T-helper 2 cell treated with Interferon-gamma antibody and Interleukin-4, amounts not matched to agents 100 ng/mL and 5 ng/mL, for 36 hours (primary cell): ENCODE data around the gene RNASE9. TPM values are rescaled to one million over a fixed set of nuclear protein-coding genes. Genes with fewer than 3 reads are reported as not detected.
"Not testable (repeated sequence)": the region's sequence is repeated elsewhere in the genome, so short reads cannot be mapped to it uniquely, and the experiment has no call there.

ENCODE experiments used
- intact Hi-C: fragments of 100-400 bp; cut with micrococcal nuclease; formaldehyde crosslinking; loops from one replicate; pipeline ENCODE4 v1.15.1; 2023
- total RNA-seq: library from RNA; stranded (reverse); gene quantifications from 2 replicates; pipeline ENCODE4 v1.2.3, GENCODE V29; 2022

The RNASE9 gene
- total RNA-seq, 1 donor from 2014 or later, result not detected

DNA sequence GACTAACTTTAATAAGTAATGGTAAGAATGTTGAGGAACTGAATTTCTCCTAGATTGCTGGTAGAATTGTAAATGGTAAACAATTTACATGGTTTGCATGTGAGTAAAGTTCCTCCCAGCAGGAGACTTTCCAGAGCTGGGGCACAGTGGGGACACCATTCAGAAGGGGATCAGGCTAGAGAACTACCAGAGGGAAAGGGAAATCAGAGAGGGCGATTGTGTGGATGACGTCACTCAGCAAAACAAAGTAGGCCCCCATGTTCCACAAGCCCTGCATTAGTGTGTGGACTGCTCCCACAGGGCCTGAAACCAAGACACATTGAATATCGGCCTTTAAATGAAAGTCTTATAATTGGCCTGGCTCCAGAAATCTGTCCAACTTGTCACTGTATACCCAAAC is 17.5 kb upstream of the RNASE9 start:
- intact Hi-C loops, result no loop called here

DNA sequence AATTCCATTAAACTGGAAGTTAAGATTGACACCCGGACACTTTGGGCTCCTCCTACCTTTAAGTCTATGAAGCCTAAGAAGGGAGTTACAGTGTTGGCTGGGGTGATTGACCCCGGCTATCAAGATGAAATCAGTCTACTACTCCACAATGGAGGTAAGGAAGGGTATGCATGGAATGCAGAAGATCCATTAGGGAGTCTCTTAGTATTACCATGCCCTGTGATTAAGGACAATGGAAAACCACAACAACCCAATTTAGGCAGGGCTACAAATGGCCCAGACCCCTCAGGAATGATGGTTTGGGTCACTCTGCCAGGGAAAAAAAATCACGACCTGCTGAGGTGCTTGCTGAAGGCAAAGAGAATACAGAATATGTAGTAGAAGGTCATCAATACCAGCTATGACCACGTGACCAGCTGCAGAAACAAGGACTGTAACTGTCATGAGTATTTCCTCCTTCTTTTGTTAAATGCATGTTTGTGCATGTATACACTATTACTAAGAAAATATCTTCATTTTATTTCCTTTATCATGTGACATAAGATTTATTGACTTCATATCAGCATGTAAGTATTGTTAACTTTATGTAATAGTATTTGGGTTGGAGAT is 11.6 kb upstream of the RNASE9 start:
- intact Hi-C loops, result not testable (repeated sequence)

DNA sequence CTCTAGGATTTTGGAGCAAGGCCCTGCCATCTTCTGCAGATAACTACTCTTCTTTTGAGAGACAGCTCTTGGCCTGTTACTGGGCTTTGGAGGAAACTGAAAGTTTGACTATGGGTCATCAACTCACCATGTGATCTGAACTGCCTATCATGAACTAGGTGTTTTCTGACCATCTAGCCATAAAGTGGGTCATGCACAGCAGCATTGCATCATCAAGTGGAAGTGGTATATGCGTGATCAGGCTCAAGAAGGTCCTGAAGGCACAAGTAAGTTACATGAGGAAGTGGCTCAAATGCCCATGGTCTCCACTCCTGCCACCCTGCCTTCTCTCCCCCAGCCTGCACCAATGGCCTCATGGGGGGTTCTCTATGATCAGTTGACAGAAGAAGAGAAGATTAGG is 9.9 kb upstream of the RNASE9 start:
- intact Hi-C loops, result not testable (repeated sequence)

GRCh38 chr14:20569865-20570264 is 9.0 kb upstream of the RNASE9 start:
- intact Hi-C loops, result not testable (repeated sequence)

- intact Hi-C loops, result no loop called here
These were observed 8.2 kb upstream of the RNASE9 start for GRCh38 chr14:20569066-20569465.

DNA sequence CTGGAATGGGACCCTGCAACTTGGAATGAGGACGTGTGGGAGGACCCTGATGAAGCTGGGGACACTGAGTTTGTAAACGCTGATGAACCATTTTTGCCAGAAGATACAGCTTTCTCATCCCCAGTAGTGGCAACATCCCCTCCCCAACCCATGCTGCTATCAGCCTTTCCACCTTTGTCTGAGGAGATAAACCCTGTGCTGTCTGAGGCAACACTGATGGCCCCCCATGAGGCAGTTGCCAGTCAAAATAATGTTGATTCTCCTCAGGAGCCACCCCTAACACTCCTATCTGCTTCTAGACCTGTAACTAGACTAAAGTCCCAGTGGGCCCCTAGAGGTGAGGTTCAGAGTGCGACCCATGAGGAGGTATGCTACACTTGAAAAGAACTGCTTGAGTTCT is 7.5 kb upstream of the RNASE9 start:
- intact Hi-C loops, result no loop called here

GRCh38 chr14:20567199-20567598 is 6.4 kb upstream of the RNASE9 start:
- intact Hi-C loops, result not testable (repeated sequence)

DNA sequence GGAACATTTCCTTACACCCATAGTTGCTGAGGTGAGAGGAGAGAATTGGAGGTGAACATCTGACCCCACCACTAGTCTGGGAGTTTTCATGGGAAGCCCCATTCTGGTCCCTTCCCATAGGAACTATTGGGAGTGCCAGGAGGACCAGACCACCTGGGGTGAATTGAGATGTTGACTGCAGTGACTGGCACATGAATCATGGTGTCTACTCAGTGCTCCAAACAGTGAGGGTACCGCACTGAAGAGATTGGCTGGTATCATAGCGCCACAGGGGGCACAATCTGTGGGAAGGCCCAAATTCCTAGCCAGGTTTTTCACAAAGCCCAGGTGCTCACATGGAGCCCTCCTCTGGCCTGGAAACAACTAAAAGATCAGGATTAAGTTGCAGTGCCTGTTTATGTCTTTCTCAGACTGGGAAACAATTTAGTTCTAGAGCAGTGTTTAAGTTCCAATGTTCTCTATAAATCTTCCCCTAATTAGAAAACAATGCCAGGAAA is 3.7 kb upstream of the RNASE9 start:
- intact Hi-C loops, result no loop called here

DNA sequence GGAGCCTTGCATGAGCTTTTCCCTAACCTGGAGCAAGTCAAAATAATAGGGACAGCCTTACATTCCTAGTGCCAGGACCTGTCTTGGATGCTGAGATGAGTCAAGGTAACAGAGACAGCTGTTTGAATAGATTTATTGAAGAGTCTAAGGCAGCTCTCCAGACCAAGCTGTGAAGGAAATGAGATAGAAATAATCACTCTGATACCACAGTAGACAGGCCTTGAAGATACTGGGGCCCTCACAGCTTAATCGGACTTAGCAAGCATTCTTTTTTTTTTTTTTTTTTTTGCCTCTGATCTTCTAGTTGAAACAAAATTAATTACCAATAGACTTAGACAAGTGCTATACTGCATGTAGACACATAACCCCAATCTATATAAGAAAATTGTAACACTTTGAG is 3.1 kb upstream of the RNASE9 start:
- intact Hi-C loops, result no loop called here

DNA sequence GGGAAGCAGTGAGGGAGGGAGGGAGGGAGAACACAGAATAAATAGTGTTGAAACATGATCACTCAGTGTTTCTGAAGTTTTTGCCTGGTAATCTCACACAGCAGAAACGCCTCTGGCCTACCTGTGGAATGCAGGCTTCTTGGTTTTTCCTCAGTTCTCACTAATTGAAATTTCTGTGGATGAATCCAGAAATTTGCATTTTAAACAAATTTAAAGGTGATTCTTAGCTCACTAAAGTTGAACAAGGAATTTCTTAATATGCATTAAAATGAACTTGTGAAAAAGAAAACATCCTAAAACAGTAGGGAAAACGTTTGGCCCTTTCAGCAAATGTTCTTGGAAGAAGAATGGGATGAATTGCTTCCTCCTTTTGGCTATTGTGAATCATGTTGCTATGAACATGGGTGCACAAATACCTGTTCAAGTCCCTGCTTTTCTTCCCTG is 1.4 kb downstream of the RNASE9 start:
- intact Hi-C loops, result no loop called here

GRCh38 chr14:20557212-20557542 is 3.7 kb downstream of the RNASE9 start:
- intact Hi-C loops, result no loop called here

DNA sequence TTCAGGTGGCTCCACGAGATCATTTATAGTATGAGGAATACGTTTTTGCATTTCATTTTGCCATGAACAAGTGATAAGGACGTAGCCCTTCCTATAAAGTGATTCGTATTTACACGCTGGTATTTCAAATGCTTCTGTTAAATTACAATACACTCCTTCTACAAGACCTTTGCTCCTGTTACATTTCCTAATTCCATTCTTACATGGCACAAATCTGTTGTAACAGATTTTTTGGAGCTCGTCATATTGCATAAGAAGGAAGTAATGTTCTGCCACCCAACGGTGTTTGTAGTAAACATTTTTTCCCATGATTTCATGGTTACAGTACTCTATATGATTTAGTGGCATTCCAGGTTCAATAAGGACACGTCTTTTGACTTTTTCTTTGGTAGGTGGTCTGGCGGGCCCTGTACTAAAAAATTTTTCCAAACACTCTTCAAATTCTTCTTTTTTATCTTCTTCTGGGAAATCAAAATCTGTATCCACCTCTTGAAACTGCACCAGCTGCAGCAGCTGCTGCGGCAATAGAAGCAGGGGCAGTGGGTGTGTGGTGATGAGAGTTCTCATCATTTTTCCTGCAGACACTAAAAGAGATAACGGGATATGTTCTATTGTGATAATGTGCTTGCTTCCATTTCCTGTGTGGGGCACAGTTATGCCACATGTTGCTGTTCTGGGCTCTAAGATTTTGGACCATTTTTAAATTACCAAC is 4.2 kb downstream of the RNASE9 start:
- intact Hi-C loops, result no loop called here

DNA sequence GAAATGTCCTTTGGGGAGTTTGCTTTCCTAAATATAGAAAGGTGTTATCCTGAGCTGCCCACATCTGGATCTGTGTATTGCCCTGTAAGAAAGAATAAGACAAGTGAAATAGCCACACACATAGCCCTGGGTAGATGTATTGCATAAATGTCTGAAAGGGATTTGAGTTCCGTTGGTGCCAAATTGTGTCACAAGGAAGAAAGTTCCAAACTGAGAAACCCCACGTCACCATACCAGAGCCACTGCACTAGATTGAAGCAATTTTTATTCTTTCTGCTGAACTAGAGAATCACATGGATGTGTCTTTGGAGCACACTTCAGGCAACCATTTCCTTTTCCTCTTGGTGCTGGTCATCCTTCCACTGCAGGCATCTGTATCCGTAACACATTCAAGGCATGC is 5.0 kb downstream of the RNASE9 start:
- intact Hi-C loops, result no loop called here

- intact Hi-C loops, result no loop called here
These were observed 7.8 kb downstream of the RNASE9 start for GRCh38 chr14:20553024-20553423.

GRCh38 chr14:20551606-20552005 is 9.2 kb downstream of the RNASE9 start:
- intact Hi-C loops, result no loop called here

GRCh38 chr14:20550926-20551325 is 9.9 kb downstream of the RNASE9 start:
- intact Hi-C loops, result no loop called here

GRCh38 chr14:20548414-20549158 is 12.3 kb downstream of the RNASE9 start:
- intact Hi-C loops, result no loop called here

GRCh38 chr14:20546877-20547276 is 14.0 kb downstream of the RNASE9 start:
- intact Hi-C loops, result no loop called here

DNA sequence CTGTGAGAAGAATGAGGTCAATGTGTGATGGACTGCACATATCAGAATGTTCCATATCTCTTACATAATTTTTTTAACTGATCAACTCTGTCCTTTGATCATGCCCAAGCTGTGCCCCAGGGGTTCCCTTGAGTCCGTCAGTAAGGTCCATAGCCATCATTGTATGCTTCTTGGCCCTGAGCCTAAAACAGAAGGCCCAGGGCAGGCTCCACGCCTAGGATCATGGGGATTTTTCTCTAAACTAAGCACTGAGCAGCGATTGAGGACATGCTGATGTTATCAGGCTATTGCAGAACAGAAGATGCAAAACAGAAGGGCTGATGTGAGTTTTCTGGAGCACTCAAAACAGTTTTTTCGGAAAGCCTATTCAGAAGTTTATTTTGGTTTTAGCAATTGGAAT is 20.9 kb downstream of the RNASE9 start:
- intact Hi-C loops, result no loop called here

GRCh38 chr14:20530771-20531571 is 29.9 kb downstream of the RNASE9 start:
- intact Hi-C loops, result loop anchor here (1.0 to 2.0 kb wide), 2 partner anchors 78 to 160 kb away; no protein-coding TSS in a partner anchor

DNA sequence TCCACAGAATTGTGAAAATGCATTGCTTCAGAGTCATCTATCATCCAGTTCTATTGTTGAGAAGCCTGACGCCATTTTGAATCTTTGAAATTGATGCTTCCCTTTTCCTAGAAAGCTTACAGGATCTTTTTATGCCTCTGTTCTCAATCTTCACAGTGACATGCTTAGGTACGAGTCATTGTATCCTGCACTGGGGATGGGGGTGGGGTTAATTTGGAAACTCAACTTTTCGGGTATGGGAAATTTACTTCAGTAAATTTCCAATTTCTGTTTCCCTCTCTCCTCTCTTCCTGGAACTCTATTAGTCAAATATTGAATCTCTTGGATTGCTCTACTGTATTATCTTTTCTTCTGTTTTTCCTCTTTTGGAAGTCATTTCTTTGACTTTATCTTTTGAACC is 31.0 kb downstream of the RNASE9 start:
- intact Hi-C loops, result loop anchor here (2.0 kb wide), 1 partner anchor 161 kb away; no protein-coding TSS in a partner anchor
